ENCODE results near the gene TUBG2.

GRCh38 chr17:42642336-42642735 lies 16.7 kb upstream of the TUBG2 start:
- TF ChIP-seq REST (IDR thresholded peaks at IDR 0.05; ENCODE audit: low read depth) (no peak), NFIC (IDR thresholded peaks at IDR 0.05) (no peak), EGR1 (IDR thresholded peaks at IDR 0.05) (no peak), YY1 (IDR thresholded peaks at IDR 0.05; ENCODE audit: low read depth) (no peak), MAX (IDR thresholded peaks at IDR 0.05) (no peak), EP300 (IDR thresholded peaks at IDR 0.05; ENCODE audit: borderline replicate concordance) (no peak)
